Mesenchymal stem cell (in vitro differentiated cells and primary cell): ENCODE data around the gene TVP23A.

Source experiments
- DNase-seq: peaks from one replicate; pipeline ENCODE4 v3.0.0-alpha.2; 2013
- H2AFZ ChIP-seq: one replicate; pipeline ENCODE4 v1.6.1; 2013; ENCODE audit warnings: low read depth, mild to moderate bottlenecking, control low read depth, inconsistent platforms, low read length, moderate library complexity
- H2AK5ac ChIP-seq: 2 replicates; pipeline ENCODE4 v1.6.1; 2013; ENCODE audit warnings: low read length, moderate library complexity, mild to moderate bottlenecking, inconsistent platforms; ENCODE audit not compliant: severe bottlenecking
- H2BK120ac ChIP-seq: one replicate; pipeline ENCODE4 v1.6.1; 2013; ENCODE audit warnings: low read depth, mild to moderate bottlenecking, inconsistent platforms, low read length, moderate library complexity
- H2BK12ac ChIP-seq, 2 experiments: one replicate each; pipeline ENCODE4 v1.6.1; 2013; ENCODE audit warnings: inconsistent platforms in 2 of 2, low read length in 2 of 2, mild to moderate bottlenecking in 2 of 2, moderate library complexity in 2 of 2, control low read depth in 1 of 2
- H2BK15ac ChIP-seq: one replicate; pipeline ENCODE4 v1.6.1; 2013; ENCODE audit warnings: mild to moderate bottlenecking, low read depth, inconsistent platforms; ENCODE audit not compliant: poor library complexity, severe bottlenecking
- H2BK5ac ChIP-seq: 2 replicates; pipeline ENCODE4 v1.6.1; 2013; ENCODE audit warnings: low read depth, mild to moderate bottlenecking, low read length, control low read depth, inconsistent platforms; ENCODE audit not compliant: poor library complexity, severe bottlenecking
- H3K14ac ChIP-seq, 2 experiments: one replicate each; pipeline ENCODE4 v1.6.1; 2013; ENCODE audit warnings: inconsistent platforms in 2 of 2, low read length in 2 of 2, control low read depth in 1 of 2, mild to moderate bottlenecking in 1 of 2, moderate library complexity in 1 of 2
- H3K18ac ChIP-seq, 2 experiments: one replicate each; pipeline ENCODE4 v1.6.1; 2013; ENCODE audit warnings: inconsistent platforms in 2 of 2, low read length in 2 of 2, control low read depth in 1 of 2, low read depth in 1 of 2, mild to moderate bottlenecking in 1 of 2
- H3K23ac ChIP-seq, 2 experiments: one replicate each; pipeline ENCODE4 v1.6.1; 2013; ENCODE audit warnings: inconsistent platforms in 2 of 2, low read length in 2 of 2, mild to moderate bottlenecking in 2 of 2, moderate library complexity in 2 of 2, control low read depth in 1 of 2
- H3K27ac ChIP-seq: 2 replicates; pipeline ENCODE4 v1.5.1; 2013; ENCODE audit warnings: mild to moderate bottlenecking, moderate library complexity, low read length, control low read depth, inconsistent platforms; ENCODE audit not compliant: poor library complexity, severe bottlenecking
- H3K27me3 ChIP-seq, 2 experiments: 2 replicates each; pipeline versions ENCODE4 v1.6.1 to v1.7.0; 2013; ENCODE audit warnings: low read length in 2 of 2, mild to moderate bottlenecking in 2 of 2, moderate library complexity in 2 of 2, control low read depth in 1 of 2, inconsistent platforms in 1 of 2; ENCODE audit not compliant: control insufficient read depth in 1 of 2, insufficient read depth in 1 of 2
- H3K36me3 ChIP-seq, 2 experiments: 2 replicates each; pipeline versions ENCODE4 v1.6.1 to v1.7.0; 2013; ENCODE audit warnings: low read length in 2 of 2, control low read depth in 1 of 2, inconsistent platforms in 1 of 2, low read depth in 1 of 2, mild to moderate bottlenecking in 1 of 2; ENCODE audit not compliant: insufficient read depth in 2 of 2, control insufficient read depth in 1 of 2
- H3K4ac ChIP-seq, 2 experiments: one replicate each; pipeline ENCODE4 v1.6.1; 2013; ENCODE audit warnings: inconsistent platforms in 2 of 2, low read length in 2 of 2, mild to moderate bottlenecking in 2 of 2, moderate library complexity in 2 of 2, control low read depth in 1 of 2, low read depth in 1 of 2
- H3K4me1 ChIP-seq: 2 replicates; pipeline ENCODE4 v1.6.1; 2013; ENCODE audit warnings: low read depth, low read length, control low read depth; ENCODE audit not compliant: control insufficient read depth, insufficient read depth
- H3K4me2 ChIP-seq: 2 replicates; pipeline ENCODE4 v1.6.1; 2013; ENCODE audit warnings: low read length, mild to moderate bottlenecking, inconsistent platforms; ENCODE audit not compliant: poor library complexity, severe bottlenecking
- H3K4me3 ChIP-seq, 2 experiments: 2 replicates each; pipeline versions ENCODE4 v1.5.1 to v1.7.0; 2013; ENCODE audit warnings: low read length in 2 of 2, mild to moderate bottlenecking in 2 of 2, control low read depth in 1 of 2, low read depth in 1 of 2; ENCODE audit not compliant: insufficient read depth in 1 of 2
- H3K79me1 ChIP-seq: replicated peaks from 2 replicates; pipeline ENCODE4 v1.6.1; 2013; ENCODE audit warnings: mild to moderate bottlenecking, control low read depth, low read length, inconsistent platforms; ENCODE audit not compliant: poor library complexity, severe bottlenecking
- H3K9ac ChIP-seq: 2 replicates; pipeline ENCODE4 v1.7.0; 2013; ENCODE audit warnings: mild to moderate bottlenecking, low read length, moderate library complexity
- H3K9me3 ChIP-seq: 2 replicates; pipeline ENCODE4 v1.7.0; 2013; ENCODE audit warnings: mild to moderate bottlenecking, low read length; ENCODE audit not compliant: control insufficient read depth
- H4K8ac ChIP-seq: one replicate; pipeline ENCODE4 v1.6.1; 2013; ENCODE audit warnings: inconsistent platforms, mild to moderate bottlenecking, low read length, moderate library complexity
- H4K91ac ChIP-seq: one replicate; pipeline ENCODE4 v1.6.1; 2013; ENCODE audit warnings: mild to moderate bottlenecking, low read length, inconsistent platforms
- WGBS: methylation state at CpG from one replicate; pipeline ENCODE4 v1.1.7; 2013; ENCODE audit warnings: mixed read lengths; 5-methylcytosine and 5-hydroxymethylcytosine counted together

The TVP23A gene

DNA sequence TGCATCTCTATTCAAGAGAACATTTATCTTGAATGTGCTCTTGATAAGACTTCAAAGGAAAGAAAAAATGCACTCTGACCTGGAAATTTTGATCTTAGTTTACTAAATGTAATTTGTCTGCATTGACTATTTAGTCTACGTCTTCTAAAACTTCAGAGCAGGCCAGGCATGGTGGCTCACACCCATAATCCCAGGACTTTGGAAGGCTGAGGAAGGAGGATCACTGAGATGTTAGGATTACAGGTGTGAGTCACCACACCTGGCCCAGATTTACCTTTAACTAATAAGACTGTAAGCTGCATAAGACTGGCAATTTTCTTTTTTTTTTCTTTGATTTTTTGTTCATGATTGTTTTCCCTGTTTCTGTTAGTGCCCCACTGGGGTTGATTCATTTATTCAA, 39.6 kb upstream of the TVP23A start:
- 92% methylated on average over 1 of the region's 1 CpG for WGBS
- no peak overlapping the region for H4K91ac ChIP-seq

DNA sequence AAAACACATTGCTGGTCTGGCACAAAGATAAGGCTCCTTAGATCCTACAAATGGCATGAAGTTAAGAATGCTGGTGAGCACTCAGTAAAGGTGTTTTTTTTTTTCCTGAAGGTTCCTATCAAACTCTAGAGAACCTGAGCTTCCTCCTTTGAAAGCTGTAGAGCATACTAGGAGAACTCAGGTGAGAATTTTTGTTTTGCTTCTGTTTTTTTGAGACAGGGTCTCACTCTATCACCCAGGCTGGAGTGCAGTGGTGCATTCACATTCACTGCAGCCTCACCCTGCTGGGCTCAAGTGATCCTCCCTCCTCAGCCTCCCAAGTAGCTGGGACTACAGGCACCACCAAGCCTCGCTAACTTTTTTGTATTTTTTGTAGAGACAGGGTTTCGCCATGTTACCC, 37.4 kb upstream of the TVP23A start:
- no peak overlapping the region for H2BK120ac ChIP-seq
- H3K4me1 ChIP-seq, result no peaks in the 10 kb centered on the region
- no peak overlapping the region for H2BK5ac ChIP-seq
- no peaks in the 10 kb centered on the region for H3K79me1 ChIP-seq
- H3K4me2 ChIP-seq, result no peak overlapping the region
- H3K23ac ChIP-seq, result no peak overlapping the region
- H3K9ac ChIP-seq, result no peak overlapping the region
- H2BK12ac ChIP-seq, result no peak overlapping the region
- no peak overlapping the region for H3K18ac ChIP-seq
- no peaks in the 10 kb centered on the region for H3K36me3 ChIP-seq
- H4K8ac ChIP-seq, result no peak overlapping the region
- H2BK15ac ChIP-seq, result no peak overlapping the region
- no peak overlapping the region for H3K14ac ChIP-seq
- H2AFZ ChIP-seq, result no peak overlapping the region
- no peak overlapping the region for H3K4ac ChIP-seq
- H3K27me3 ChIP-seq, result peaks cover 0 to 1% of the 10 kb centered on the region in 2 experiments
- no peak overlapping the region for H4K91ac ChIP-seq
- 64% methylated on average over 2 of the region's 2 CpGs for WGBS
- no peaks in the 10 kb centered on the region for H3K9me3 ChIP-seq
- H3K4me3 ChIP-seq, result no peak overlapping the region
- H2AK5ac ChIP-seq, result no peak overlapping the region
- DNase-seq, result no peak
- H3K27ac ChIP-seq, result no peak overlapping the region

More for the DNA sequence above, 39.6 kb upstream of the TVP23A start:
- H3K79me1 ChIP-seq, result no peaks in the 10 kb centered on the region
- H3K27me3 ChIP-seq, result peaks cover 0 to 3% of the 10 kb centered on the region in 2 experiments
- no peak overlapping the region for H2AFZ ChIP-seq
- no peak overlapping the region for H3K23ac ChIP-seq
- no peak overlapping the region for H3K4me3 ChIP-seq
- H4K8ac ChIP-seq, result no peak overlapping the region
- H3K14ac ChIP-seq, result no peak overlapping the region
- H2BK5ac ChIP-seq, result no peak overlapping the region
- no peak overlapping the region for H2AK5ac ChIP-seq
- H2BK15ac ChIP-seq, result no peak overlapping the region
- peaks cover 1% of the 10 kb centered on the region for H3K4me1 ChIP-seq
- no peak overlapping the region for H3K9ac ChIP-seq
- no peak overlapping the region for H3K27ac ChIP-seq
- no peak overlapping the region for H3K18ac ChIP-seq
- no peaks in the 10 kb centered on the region for H3K36me3 ChIP-seq
- DNase-seq, result no peak
- H2BK120ac ChIP-seq, result no peak overlapping the region
- H2BK12ac ChIP-seq, result no peak overlapping the region
- H3K4me2 ChIP-seq, result no peak overlapping the region
- no peaks in the 10 kb centered on the region for H3K9me3 ChIP-seq
- no peak overlapping the region for H3K4ac ChIP-seq

DNA sequence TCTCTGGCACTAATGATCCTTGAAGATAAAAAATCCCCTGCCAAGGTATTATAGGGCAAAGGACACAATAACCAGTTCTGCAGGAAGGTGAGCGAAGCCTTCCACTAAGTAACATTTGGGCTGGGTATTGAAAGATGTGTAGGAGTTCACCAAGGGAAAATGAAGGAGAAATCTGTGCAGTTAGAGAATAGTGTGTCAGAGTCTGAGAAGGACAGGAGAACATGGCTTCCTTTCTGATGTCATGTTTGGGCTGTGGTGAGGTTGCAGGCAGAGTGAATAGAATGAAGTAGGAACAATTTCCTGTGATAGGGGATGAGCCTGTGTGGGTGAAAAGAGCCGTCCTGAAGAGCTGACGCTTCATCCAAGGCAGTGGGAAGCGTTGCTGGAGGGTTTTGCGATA, 34.4 kb upstream of the TVP23A start:
- Histone ChIP-seq H3K4ac (no peak overlapping the region), H3K14ac (no peak overlapping the region), H2AFZ (no peak overlapping the region), H3K9ac (no peak overlapping the region), H3K23ac (no peak overlapping the region), H3K4me3 (no peak overlapping the region), H3K4me1 (no peaks in the 10 kb centered on the region), H3K27me3 (peaks cover 0 to 4% of the 10 kb centered on the region in 2 experiments), H2BK5ac (no peak overlapping the region), H2BK120ac (no peak overlapping the region), H4K91ac (no peak overlapping the region), H3K9me3 (no peaks in the 10 kb centered on the region), H3K18ac (no peak overlapping the region), H3K4me2 (no peak overlapping the region), H4K8ac (no peak overlapping the region), H3K27ac (no peak overlapping the region), H3K36me3 (no peaks in the 10 kb centered on the region), H2BK15ac (no peak overlapping the region), H2AK5ac (no peak overlapping the region), H3K79me1 (no peaks in the 10 kb centered on the region), H2BK12ac (no peak overlapping the region)
- DNase-seq, result no peak
- 63% methylated on average over 3 of the region's 5 CpGs for WGBS

DNA sequence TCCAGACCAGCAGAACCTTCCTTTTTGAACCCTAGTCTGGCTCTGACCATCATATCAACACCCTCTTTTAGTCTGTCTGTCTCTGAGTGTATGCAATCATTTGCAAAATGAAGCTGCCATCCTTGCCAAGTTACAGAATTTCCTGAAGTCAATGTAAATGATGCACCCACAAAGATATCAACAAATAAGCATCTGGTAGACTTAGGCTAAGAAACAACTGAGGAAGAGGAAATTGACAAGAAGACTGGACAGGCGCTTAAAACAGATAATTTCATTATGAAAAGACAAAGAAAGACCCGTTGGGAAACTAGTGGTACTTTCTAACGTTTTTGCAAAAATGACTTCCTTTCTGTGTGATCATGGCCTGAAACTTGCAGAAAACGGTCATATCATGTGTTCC, 33.7 kb upstream of the TVP23A start:
- Histone ChIP-seq H3K27ac (no peak overlapping the region), H3K4me3 (no peak overlapping the region), H3K4me1 (no peaks in the 10 kb centered on the region), H3K18ac (no peak overlapping the region), H3K4ac (no peak overlapping the region), H4K8ac (no peak overlapping the region), H2AK5ac (no peak overlapping the region), H2BK15ac (no peak overlapping the region), H2AFZ (no peak overlapping the region), H2BK5ac (no peak overlapping the region), H3K9ac (no peak overlapping the region), H3K27me3 (peaks cover 0 to 8% of the 10 kb centered on the region in 2 experiments), H3K9me3 (no peaks in the 10 kb centered on the region), H3K36me3 (no peaks in the 10 kb centered on the region), H3K4me2 (no peak overlapping the region), H2BK12ac (no peak overlapping the region), H4K91ac (no peak overlapping the region), H3K14ac (no peak overlapping the region), H3K79me1 (no peaks in the 10 kb centered on the region), H3K23ac (no peak overlapping the region), H2BK120ac (no peak overlapping the region)
- DNase-seq, result no peak
- 69% methylated on average over 3 of the region's 4 CpGs for WGBS
